ENCODE results near the gene PHF13.

GRCh38 chr1:6582370-6582769 lies 31.2 kb upstream of the PHF13 start:
- no peak for TF ChIP-seq POLR2A (IDR thresholded peaks at IDR 0.05; ENCODE audit: low read length)
- TF ChIP-seq GATA1 (IDR thresholded peaks at IDR 0.05; ENCODE audit: low read depth, low read length): no peak

Measured in erythroblast (primary cell).